H9 (cell line): ENCODE measurements around the gene CTDSPL. TPM values are rescaled to one million over a fixed set of nuclear protein-coding genes. Genes with fewer than 3 reads are reported as not detected.

ENCODE experiments used
- DNase-seq: peaks from one replicate; pipeline ENCODE4 v3.0.0-alpha.2; 2017
- H2AFZ ChIP-seq: one replicate; pipeline ENCODE4 v1.6.1; 2013; ENCODE audit warnings: mild to moderate bottlenecking, low read length, control low read depth, moderate library complexity
- H2AK5ac ChIP-seq: 2 replicates; pipeline ENCODE4 v1.6.1; 2013; ENCODE audit warnings: low read length, control low read depth, mixed read lengths; ENCODE audit not compliant: insufficient read length
- H2BK120ac ChIP-seq: one replicate; pipeline ENCODE4 v1.6.1; 2013; ENCODE audit warnings: low read depth, mild to moderate bottlenecking, low read length, control low read depth, inconsistent platforms; ENCODE audit not compliant: poor library complexity, severe bottlenecking
- H2BK12ac ChIP-seq: 2 replicates; pipeline ENCODE4 v1.6.1; 2013; ENCODE audit warnings: low read length, control low read depth, mixed read lengths, low read depth; ENCODE audit not compliant: insufficient read length
- H2BK15ac ChIP-seq: 2 replicates; pipeline ENCODE4 v1.6.1; 2013; ENCODE audit warnings: low read depth, low read length, control low read depth
- H2BK20ac ChIP-seq: one replicate; pipeline ENCODE4 v1.6.1; 2013; ENCODE audit warnings: low read depth, mild to moderate bottlenecking, low read length, control low read depth, inconsistent platforms; ENCODE audit not compliant: poor library complexity, severe bottlenecking
- H2BK5ac ChIP-seq: 2 replicates; pipeline ENCODE4 v1.6.1; 2013; ENCODE audit warnings: low read length, control low read depth, mixed read lengths; ENCODE audit not compliant: insufficient read length
- H3K14ac ChIP-seq: 2 replicates; pipeline ENCODE4 v1.6.1; 2013; ENCODE audit warnings: low read length, control low read depth; ENCODE audit not compliant: insufficient read depth
- H3K18ac ChIP-seq: 2 replicates; pipeline ENCODE4 v1.6.1; 2013; ENCODE audit warnings: low read depth, mild to moderate bottlenecking, mixed read lengths, low read length, control low read depth; ENCODE audit not compliant: insufficient read length
- H3K23ac ChIP-seq: 2 replicates; pipeline ENCODE4 v1.6.1; 2013; ENCODE audit warnings: low read length, control low read depth, mixed read lengths, low read depth; ENCODE audit not compliant: insufficient read length
- H3K23me2 ChIP-seq: 2 replicates; pipeline ENCODE4 v1.6.1; 2013; ENCODE audit warnings: low read depth, mild to moderate bottlenecking, mixed read lengths, low read length, control low read depth; ENCODE audit not compliant: insufficient read length, poor library complexity, severe bottlenecking
- H3K27ac ChIP-seq: 2 replicates; pipeline ENCODE4 v1.5.1; 2013; ENCODE audit warnings: low read length, control low read depth, mixed read lengths, low read depth; ENCODE audit not compliant: insufficient read length
- H3K27me3 ChIP-seq: 2 replicates; pipeline ENCODE4 v1.6.1; 2013; ENCODE audit warnings: low read length, control low read depth, inconsistent platforms; ENCODE audit not compliant: insufficient read depth
- H3K4ac ChIP-seq: 2 replicates; pipeline ENCODE4 v1.6.1; 2013; ENCODE audit warnings: low read depth, mild to moderate bottlenecking, control low read depth, inconsistent platforms, low read length, moderate library complexity
- H3K4me1 ChIP-seq: 2 replicates; pipeline ENCODE4 v1.6.1; 2013; ENCODE audit warnings: low read length, control low read depth, inconsistent platforms; ENCODE audit not compliant: insufficient read depth
- H3K4me2 ChIP-seq: 2 replicates; pipeline ENCODE4 v1.6.1; 2013; ENCODE audit warnings: low read length, control low read depth, mixed read lengths; ENCODE audit not compliant: insufficient read length, insufficient read depth
- H3K56ac ChIP-seq: 2 replicates; pipeline ENCODE4 v1.6.1; 2013; ENCODE audit warnings: low read depth, mild to moderate bottlenecking, mixed read lengths, low read length, control low read depth; ENCODE audit not compliant: insufficient read length
- H3K79me1 ChIP-seq: 2 replicates; pipeline ENCODE4 v1.6.1; 2013; ENCODE audit warnings: low read depth, mild to moderate bottlenecking, moderate library complexity, low read length, control low read depth, inconsistent platforms; ENCODE audit not compliant: insufficient read depth, poor library complexity, severe bottlenecking
- H3K79me2 ChIP-seq: 2 replicates; pipeline ENCODE4 v1.6.1; 2013; ENCODE audit warnings: low read length, control low read depth, inconsistent platforms; ENCODE audit not compliant: insufficient read depth
- H3K9ac ChIP-seq: 2 replicates; pipeline ENCODE4 v1.6.1; 2013; ENCODE audit warnings: low read length, control low read depth, mixed read lengths; ENCODE audit not compliant: insufficient read length; ENCODE audit errors: extremely low read depth
- H3K9me3 ChIP-seq: one replicate; pipeline ENCODE4 v1.6.1; 2013; ENCODE audit warnings: low read depth, low read length, inconsistent platforms; ENCODE audit not compliant: control insufficient read depth
- H3T11ph ChIP-seq: one replicate; pipeline ENCODE4 v1.6.1; 2013; ENCODE audit warnings: mild to moderate bottlenecking, low read length, control low read depth, inconsistent platforms
- H4K20me1 ChIP-seq: one replicate; pipeline ENCODE4 v1.6.1; 2013; ENCODE audit not compliant: control insufficient read depth, insufficient read length, insufficient read depth
- H4K5ac ChIP-seq: 2 replicates; pipeline ENCODE4 v1.6.1; 2013; ENCODE audit warnings: low read depth, mild to moderate bottlenecking, mixed read lengths, low read length, control low read depth; ENCODE audit not compliant: insufficient read length
- H4K8ac ChIP-seq: replicated peaks from 2 replicates; pipeline ENCODE4 v1.6.1; 2013; ENCODE audit warnings: low read length, control low read depth, mixed read lengths, low read depth; ENCODE audit not compliant: insufficient read length
- H4K91ac ChIP-seq: 2 replicates; pipeline ENCODE4 v1.6.1; 2013; ENCODE audit warnings: low read depth, mild to moderate bottlenecking, moderate library complexity, mixed read lengths, low read length, control low read depth; ENCODE audit not compliant: insufficient read length
- H3K27ac Mint-ChIP-seq, 3 experiments: 2 replicates in 2 of 3; 3 replicates in 1 of 3; pipeline ENCODE4 v1.8.0; 2020 to 2021; ENCODE audit warnings: mixed read lengths in 3 of 3, mild to moderate bottlenecking in 1 of 3, moderate library complexity in 1 of 3
- H3K27me3 Mint-ChIP-seq: 2 replicates; pipeline ENCODE4 v1.8.0; 2021; ENCODE audit warnings: low read depth, mild to moderate bottlenecking, moderate library complexity, mixed read lengths
- H3K36me3 Mint-ChIP-seq, 3 experiments: 2 replicates in 2 of 3; 3 replicates in 1 of 3; pipeline ENCODE4 v1.8.0; 2020 to 2021; ENCODE audit warnings: low read depth in 3 of 3, mixed read lengths in 3 of 3; ENCODE audit not compliant: insufficient read depth in 1 of 3
- H3K4me1 Mint-ChIP-seq, 2 experiments: 2 replicates each; pipeline ENCODE4 v1.8.0; 2020; ENCODE audit warnings: mixed read lengths in 2 of 2
- H3K4me3 Mint-ChIP-seq, 2 experiments: 2 replicates in 1 of 2; 3 replicates in 1 of 2; pipeline ENCODE4 v1.8.0; 2020 to 2021; ENCODE audit warnings: mild to moderate bottlenecking in 2 of 2, mixed read lengths in 2 of 2, moderate library complexity in 1 of 2
- H3K9me3 Mint-ChIP-seq, 2 experiments: 2 replicates in 1 of 2; 3 replicates in 1 of 2; pipeline ENCODE4 v1.8.0; 2020; ENCODE audit warnings: mild to moderate bottlenecking in 2 of 2, mixed read lengths in 2 of 2, moderate library complexity in 1 of 2
- WGBS: extraction: QIAGEN DNeasy Blood & Tissue Kit; methylation state at CpG from one replicate; pipeline ENCODE4 v1.1.7; 2013; ENCODE audit warnings: missing lambda C conversion rate, low lambda C conversion rate, mixed read lengths; ENCODE audit not compliant: insufficient read length; ENCODE audit errors: extremely low coverage; 5-methylcytosine and 5-hydroxymethylcytosine counted together
- total RNA-seq: library from RNA; stranded (reverse); gene quantifications from 2 replicates; pipeline ENCODE4 v1.2.1, GENCODE V29; 2021
- TF ChIP-seq, protein P1 (sequence below): fragments of 200-600 bp; sonication (generic); conservative IDR thresholded peaks from 3 replicates; pipeline ENCODE4 v1.8.0; 2021; ENCODE audit warnings: antibody characterized with exemption, mild to moderate bottlenecking

The CTDSPL gene
- total RNA-seq, 1 experiment from 2014 or later = 20.8 TPM

DNA sequence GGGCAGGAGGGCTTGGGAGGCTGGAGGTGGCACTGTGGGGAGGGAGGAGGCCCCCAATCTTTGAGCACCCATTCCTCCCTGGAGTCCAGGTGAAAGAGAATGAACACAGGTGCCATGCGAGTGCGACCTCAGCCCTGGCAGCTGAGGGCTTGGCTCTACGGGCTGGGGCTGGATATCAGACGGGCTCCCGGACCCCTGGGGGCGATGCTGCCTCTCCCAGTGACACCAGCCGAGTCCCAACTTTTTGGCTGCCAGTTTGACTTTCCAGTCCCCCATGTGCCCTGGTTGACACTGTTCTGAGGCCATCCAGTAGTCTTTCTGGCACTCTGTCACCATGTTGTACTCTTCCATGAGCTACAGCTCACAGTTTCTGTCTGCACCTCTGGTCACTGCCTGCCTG, 130.1 kb downstream of the CTDSPL start:
- no peaks in the 10 kb centered on the region for H3K9me3 Mint-ChIP-seq
- Histone ChIP-seq H3K4ac (no peak overlapping the region), H3K79me1 (no peaks in the 10 kb centered on the region), H3K9me3 (no peaks in the 10 kb centered on the region), H3K9ac (no peak overlapping the region), H2AFZ (no peak overlapping the region), H2BK15ac (no peak overlapping the region), H4K8ac (no peak overlapping the region), H4K20me1 (no peaks in the 10 kb centered on the region), H3K23me2 (no peaks in the 10 kb centered on the region), H3K56ac (no peak overlapping the region), H3K27ac (no peak overlapping the region), H2AK5ac (no peak overlapping the region), H3K79me2 (no peaks in the 10 kb centered on the region), H3K4me2 (no peak overlapping the region), H3K14ac (no peak overlapping the region), H2BK120ac (no peak overlapping the region), H3T11ph (no peak overlapping the region), H3K27me3 (no peaks in the 10 kb centered on the region), H4K5ac (no peak overlapping the region), H2BK12ac (no peak overlapping the region), H2BK20ac (no peak overlapping the region), H2BK5ac (no peak overlapping the region), H4K91ac (no peak overlapping the region), H3K18ac (no peak overlapping the region), H3K23ac (no peak overlapping the region), H3K4me1 (no peaks in the 10 kb centered on the region; the same call in 1 of the 2 replicates)
- peaks cover 11% of the 10 kb centered on the region for H3K27me3 Mint-ChIP-seq
- H3K27ac Mint-ChIP-seq = no peak overlapping the region
- H3K4me3 Mint-ChIP-seq = no peak overlapping the region
- TF ChIP-seq, protein P1, sequence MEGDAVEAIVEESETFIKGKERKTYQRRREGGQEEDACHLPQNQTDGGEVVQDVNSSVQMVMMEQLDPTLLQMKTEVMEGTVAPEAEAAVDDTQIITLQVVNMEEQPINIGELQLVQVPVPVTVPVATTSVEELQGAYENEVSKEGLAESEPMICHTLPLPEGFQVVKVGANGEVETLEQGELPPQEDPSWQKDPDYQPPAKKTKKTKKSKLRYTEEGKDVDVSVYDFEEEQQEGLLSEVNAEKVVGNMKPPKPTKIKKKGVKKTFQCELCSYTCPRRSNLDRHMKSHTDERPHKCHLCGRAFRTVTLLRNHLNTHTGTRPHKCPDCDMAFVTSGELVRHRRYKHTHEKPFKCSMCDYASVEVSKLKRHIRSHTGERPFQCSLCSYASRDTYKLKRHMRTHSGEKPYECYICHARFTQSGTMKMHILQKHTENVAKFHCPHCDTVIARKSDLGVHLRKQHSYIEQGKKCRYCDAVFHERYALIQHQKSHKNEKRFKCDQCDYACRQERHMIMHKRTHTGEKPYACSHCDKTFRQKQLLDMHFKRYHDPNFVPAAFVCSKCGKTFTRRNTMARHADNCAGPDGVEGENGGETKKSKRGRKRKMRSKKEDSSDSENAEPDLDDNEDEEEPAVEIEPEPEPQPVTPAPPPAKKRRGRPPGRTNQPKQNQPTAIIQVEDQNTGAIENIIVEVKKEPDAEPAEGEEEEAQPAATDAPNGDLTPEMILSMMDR = no peak
- no peaks in the 10 kb centered on the region for H3K36me3 Mint-ChIP-seq
- WGBS = no CpG with 5 or more reads among the region's 7 CpGs
- DNase-seq = no peak
- peaks cover 14 to 39% of the 10 kb centered on the region in 2 experiments for H3K4me1 Mint-ChIP-seq
